D721Med (cell line): ENCODE results near the gene MTOR.
"Not testable (repeated sequence)": the region's sequence is repeated elsewhere in the genome, so short reads cannot be mapped to it uniquely, and the experiment has no call there.

Experiments used
- DNase-seq: peaks from one replicate; pipeline ENCODE4 v3.0.0; 2011; ENCODE audit warnings: low spot score; ENCODE audit not compliant: insufficient read length
- FAIRE-seq: peaks from 2 replicates; lab custom pipeline; 2011; peaks lifted over from hg19 to GRCh38; lab: Jason Lieb, UNC
- CTCF ChIP-seq: IDR thresholded peaks from 2 replicates; pipeline ENCODE4 v1.5.1; 2012; ENCODE audit warnings: mild to moderate bottlenecking, control low read depth; ENCODE audit not compliant: insufficient read depth; ENCODE audit errors: missing control alignments

Gene MTOR

DNA sequence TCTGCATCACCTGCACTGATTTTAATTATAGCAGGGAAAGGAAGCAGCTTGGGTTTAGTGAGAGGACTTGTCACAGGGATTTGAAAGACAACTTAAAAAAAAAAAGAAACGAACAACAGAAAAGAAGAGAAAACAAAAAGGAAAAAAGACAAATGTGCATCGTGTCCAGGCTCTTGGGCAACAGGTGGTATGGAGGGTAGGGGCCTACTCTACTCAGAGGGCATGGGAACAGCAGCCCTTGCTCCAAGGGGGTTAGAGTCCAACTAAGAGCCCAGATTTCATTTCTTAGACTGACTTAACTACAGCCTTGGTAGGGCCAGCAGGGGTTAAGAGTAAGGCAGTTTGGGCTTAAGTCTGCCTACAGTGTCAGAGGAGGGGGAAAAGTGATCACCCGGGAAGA is 147.4 kb downstream of the MTOR start:
- FAIRE-seq = no peak
- DNase-seq = no peak
- no peak for TF ChIP-seq CTCF

DNA sequence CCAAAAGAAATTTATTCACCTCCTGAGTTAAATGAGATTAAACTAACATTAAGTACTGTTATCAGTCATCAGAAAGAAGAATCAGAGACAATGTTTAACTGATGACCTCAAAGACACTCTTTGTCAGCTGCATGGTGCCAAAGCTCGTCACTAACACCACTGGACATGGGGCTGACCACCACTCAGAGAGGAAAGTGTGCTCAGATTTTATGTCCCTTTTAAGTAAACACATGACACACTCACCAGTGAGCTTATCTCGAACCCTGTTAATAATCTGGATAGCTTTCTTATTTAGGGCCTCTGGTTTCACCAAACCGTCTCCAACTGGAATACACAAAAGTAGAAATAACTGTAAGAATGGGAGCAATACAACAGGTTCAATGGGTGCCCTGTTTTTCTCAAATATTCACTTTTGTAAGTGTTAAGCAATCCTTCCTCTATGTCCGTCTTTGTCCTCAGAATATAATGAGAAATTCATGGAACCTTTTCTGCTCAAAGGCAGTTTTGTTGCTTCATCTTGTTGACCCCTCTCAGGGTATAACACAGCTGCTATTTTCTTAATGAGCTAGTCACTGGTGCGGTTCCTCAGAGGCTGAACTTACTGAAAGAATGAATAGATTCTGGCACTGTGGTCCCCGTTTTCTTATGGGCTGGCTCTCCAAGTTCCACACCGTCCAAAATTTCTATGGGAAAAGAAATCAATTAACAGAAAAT is 153.1 kb downstream of the MTOR start:
- DNase-seq (no peak), FAIRE-seq (no peak)
- TF ChIP-seq CTCF = no peak

- TF ChIP-seq CTCF = no peak
- DNase-seq (no peak), FAIRE-seq (no peak)
These were observed 154.8 kb downstream of the MTOR start for GRCh38 chr1:11107599-11107998.

- no peak for TF ChIP-seq CTCF
- no peak for FAIRE-seq
- DNase-seq = no peak
These were observed 156.8 kb downstream of the MTOR start for GRCh38 chr1:11105586-11105985.

- no peak for DNase-seq
- no peak for FAIRE-seq
- TF ChIP-seq CTCF = no peak
These were observed 161.0 kb downstream of the MTOR start for GRCh38 chr1:11101347-11101746.

- not testable (repeated sequence) for DNase-seq, FAIRE-seq
These were observed 161.5 kb downstream of the MTOR start for GRCh38 chr1:11100806-11101205.

- no peak for TF ChIP-seq CTCF
- no peak for FAIRE-seq
- no peak for DNase-seq
These were observed 162.2 kb downstream of the MTOR start for GRCh38 chr1:11100149-11100493.
